Spleen (tissue), 11 donors: Measurements from ENCODE around the gene BBX. TPM values are rescaled to one million over a fixed set of nuclear protein-coding genes. Genes with fewer than 3 reads are reported as not detected.

Experiments
- DNase-seq: peaks from one replicate; pipeline ENCODE4 v3.0.0-alpha.2; 2020
- H3K27ac ChIP-seq, 8 donors: fragments of 200-600 bp; sonication (generic) in 7 of 8; 1 replicate in 4 of 8; 2 replicates in 4 of 8; pipeline versions ENCODE4 v1.5.0 to v1.8.0; 2016 to 2021; ENCODE audit warnings: inconsistent platforms in 4 of 8, mild to moderate bottlenecking in 4 of 8, moderate library complexity in 1 of 8
- H3K27me3 ChIP-seq, 7 donors: fragments of 200-600 bp; sonication (generic) in 6 of 7; replicated peaks in 1 of 7; 1 replicate in 4 of 7; 2 replicates in 3 of 7; pipeline versions ENCODE4 v1.5.0 to v1.8.0; 2016 to 2021; ENCODE audit warnings: inconsistent platforms in 3 of 7, mild to moderate bottlenecking in 1 of 7
- H3K36me3 ChIP-seq, 6 donors: fragments of 200-600 bp; sonication (generic) in 5 of 6; 1 replicate in 4 of 6; 2 replicates in 2 of 6; pipeline versions ENCODE4 v1.5.0 to v1.8.0; 2016 to 2021; ENCODE audit warnings: inconsistent platforms in 2 of 6
- H3K4me1 ChIP-seq, 6 donors: fragments of 200-600 bp; sonication (generic) in 5 of 6; 1 replicate in 3 of 6; 2 replicates in 3 of 6; pipeline versions ENCODE4 v1.5.0 to v1.8.0; 2016 to 2021; ENCODE audit warnings: inconsistent platforms in 3 of 6
- H3K4me3 ChIP-seq, 8 donors: fragments of 200-600 bp; sonication (generic) in 7 of 8; 1 replicate in 4 of 8; 2 replicates in 4 of 8; pipeline versions ENCODE4 v1.5.0 to v1.8.0; 2016 to 2021; ENCODE audit warnings: inconsistent platforms in 4 of 8, mild to moderate bottlenecking in 4 of 8, moderate library complexity in 2 of 8
- H3K9me3 ChIP-seq, 8 donors: fragments of 200-600 bp; sonication (generic) in 7 of 8; 1 replicate in 4 of 8; 2 replicates in 4 of 8; pipeline versions ENCODE4 v1.5.0 to v1.8.0; 2016 to 2021; ENCODE audit warnings: inconsistent platforms in 4 of 8
- CTCF ChIP-seq, 11 experiments: fragments of 200-600 bp in 7 of 11; fragments of 450-650 bp in 4 of 11; sonication (generic) in 4 of 11; IDR thresholded peaks in 8 of 11; conservative IDR thresholded peaks in 3 of 11; 1 replicate in 7 of 11; 2 replicates in 4 of 11; pipeline versions ENCODE4 v1.4.0 to v1.8.0; 2016 to 2021; ENCODE audit warnings: antibody characterized with exemption in 11 of 11, inconsistent platforms in 4 of 11, mild to moderate bottlenecking in 1 of 11
- POLR2A ChIP-seq, 3 donors: fragments of 450-650 bp; IDR thresholded peaks; one replicate each; pipeline ENCODE4 v1.5.1; 2017; ENCODE audit warnings: antibody characterized with exemption in 3 of 3, mild to moderate bottlenecking in 1 of 3
- POLR2AphosphoS5 ChIP-seq, 3 donors: sonication (generic); formaldehyde crosslinking; IDR thresholded peaks; one replicate each; pipeline ENCODE4 v1.5.1; 2017; ENCODE audit warnings: antibody characterized with exemption in 3 of 3
- WGBS, 5 donors: extraction: QIAGEN DNeasy Blood & Tissue Kit in 3 of 5; methylation state at CpG; one replicate each; pipeline versions ENCODE4 v1.1.5 to v1.1.7; 2013 to 2018; 5-methylcytosine and 5-hydroxymethylcytosine counted together
- intact Hi-C: fragments of 100-400 bp; cut with DNase I; formaldehyde crosslinking; loops from one replicate; pipeline ENCODE4 v1.15.0; 2023; ENCODE audit warnings: low total_unique reads
- polyA plus RNA-seq, 3 donors: library from polyadenylated mRNA; stranded (reverse); fragments of 200-250 nt; gene quantifications; one replicate each; pipeline ENCODE4 v1.2.1, GENCODE V29; 2013
- total RNA-seq, 7 donors: library from RNA; depleted of rRNA in 3 of 7; stranded (reverse); fragments of >200 nt in 3 of 7; fragmentation: NEBNext Ultra II Directional in 4 of 7; extraction: Animal tissue kit (Norgen Biotek cat#: 25700) in 4 of 7; gene quantifications; one replicate each; pipeline versions ENCODE4 v1.1.0 to v1.2.1, GENCODE V29; 2016 to 2021
- donor health status: healthy with polysubstance abuse.
- donor health status: DM: no; HTN: no; CAD: no; lungs with moderate emphysema.
- donor health status: DM: no; HTN: no; CAD: no.
- donor health status: Bipolar disorder and iron deficiency.
- donor health status: healthy.
- donor health status: DM: no; HTN: no; CAD: no.
- donor health status: DM: yes; HTN: yes; CAD: no.

The BBX gene
- total and polyA plus RNA-seq, 10 donors, result 5.1 to 98.5 (median 74.6) TPM

GRCh38 chr3:107806536-107806935 lies 283.8 kb downstream of the BBX start:
- intact Hi-C loops, result no loop called here
- DNase-seq, result no peak
- no peak for TF ChIP-seq CTCF (IDR thresholded peaks at IDR 0.05 in 8 of 11, conservative IDR thresholded peaks at IDR 0.05 in 3 of 11)
- no peak for TF ChIP-seq POLR2AphosphoS5 (IDR thresholded peaks at IDR 0.05)
- no peak for TF ChIP-seq POLR2A (IDR thresholded peaks at IDR 0.05)
- Histone ChIP-seq H3K4me3 (no peak overlapping the region), H3K36me3 (peaks cover 4 to 88% (median 53%) of the 10 kb centered on the region in 6 donors), H3K27me3 (no peaks in the 10 kb centered on the region), H3K4me1 (peaks cover 0 to 17% (median 0%) of the 10 kb centered on the region in 6 donors), H3K9me3 (no peaks in the 10 kb centered on the region), H3K27ac (no peak overlapping the region)
- WGBS, 5 donors, result 93 to 97% (median 94%) methylated on average over 3 of the region's 3 CpGs

- H3K4me1 ChIP-seq, result peaks cover 0 to 20% (median 0%) of the 10 kb centered on the region in 6 donors
- H3K36me3 ChIP-seq, result peaks cover 0 to 49% (median 20%) of the 10 kb centered on the region in 6 donors
- WGBS, 5 donors, result 65 to 80% (median 74%) methylated on average over 8 of the region's 8 CpGs
- no peaks in the 10 kb centered on the region for H3K9me3 ChIP-seq
- H3K27me3 ChIP-seq, result no peaks in the 10 kb centered on the region
- no peak for DNase-seq
- H3K27ac ChIP-seq, result no peak overlapping the region
- H3K4me3 ChIP-seq, result no peak overlapping the region
- TF ChIP-seq POLR2A (IDR thresholded peaks at IDR 0.05), result no peak
- TF ChIP-seq CTCF (IDR thresholded peaks at IDR 0.05 in 8 of 11, conservative IDR thresholded peaks at IDR 0.05 in 3 of 11), result no peak
- no peak for TF ChIP-seq POLR2AphosphoS5 (IDR thresholded peaks at IDR 0.05)
- intact Hi-C loops, result no loop called here
Measured at GRCh38 chr3:107810171-107811071, 287.7 kb downstream of the BBX start.

GRCh38 chr3:107813026-107813425 lies 290.3 kb downstream of the BBX start:
- H3K4me1 ChIP-seq, result peaks cover 0 to 20% (median 0%) of the 10 kb centered on the region in 6 donors
- no peak overlapping the region for H3K4me3 ChIP-seq
- 84 to 91% (median 89%) methylated on average over 1 of the region's 1 CpG for WGBS, 5 donors
- peak overlapping the region in 5 of 8 donors; percentile 1 to 55 (median 13) for H3K27ac ChIP-seq
- DNase-seq, result no peak
- H3K36me3 ChIP-seq, result peaks cover 0 to 23% (median 2%) of the 10 kb centered on the region in 6 donors
- no peaks in the 10 kb centered on the region for H3K9me3 ChIP-seq
- TF ChIP-seq POLR2A (IDR thresholded peaks at IDR 0.05), result no peak
- no peak for TF ChIP-seq CTCF (IDR thresholded peaks at IDR 0.05 in 8 of 11, conservative IDR thresholded peaks at IDR 0.05 in 3 of 11)
- TF ChIP-seq POLR2AphosphoS5 (IDR thresholded peaks at IDR 0.05), result no peak
- no peaks in the 10 kb centered on the region for H3K27me3 ChIP-seq
- intact Hi-C loops, result no loop called here

DNA sequence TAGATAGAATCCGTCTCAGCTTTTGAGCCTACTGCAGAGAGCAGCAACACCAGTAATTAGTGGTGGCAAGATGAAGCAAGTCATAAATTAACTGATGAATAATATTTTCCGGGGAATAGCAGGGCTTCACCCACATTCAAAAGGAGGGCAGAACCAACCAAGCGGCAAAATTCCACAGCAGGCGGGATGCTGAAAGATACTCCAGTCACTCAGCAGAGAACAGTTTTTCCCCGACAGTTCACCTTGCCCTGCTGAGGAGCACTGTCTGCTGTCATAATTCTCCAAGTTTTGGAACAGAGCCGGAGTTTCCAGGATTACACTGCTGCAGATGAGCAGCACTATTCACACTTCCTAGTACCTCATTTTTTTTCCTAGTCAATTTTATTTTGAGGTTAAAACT lies 293.3 kb downstream of the BBX start:
- WGBS, 5 donors, result 76 to 94% (median 86%) methylated on average over 6 of the region's 6 CpGs
- Histone ChIP-seq H3K9me3 (no peaks in the 10 kb centered on the region), H3K36me3 (no peaks in the 10 kb centered on the region), H3K4me3 (no peak overlapping the region), H3K4me1 (peaks cover 0 to 3% (median 0%) of the 10 kb centered on the region in 6 donors), H3K27ac (no peak overlapping the region), H3K27me3 (peaks cover 0 to 13% (median 0%) of the 10 kb centered on the region in 7 donors)
- no peak for DNase-seq
- intact Hi-C loops, result no loop called here
- TF ChIP-seq POLR2AphosphoS5 (IDR thresholded peaks at IDR 0.05) (no peak), POLR2A (IDR thresholded peaks at IDR 0.05) (no peak), CTCF (IDR thresholded peaks at IDR 0.05 in 8 of 11, conservative IDR thresholded peaks at IDR 0.05 in 3 of 11) (no peak)
